Renal cortex interstitium (tissue), 11 donors: ENCODE data around the gene RAD51B. TPM values are rescaled to one million over a fixed set of nuclear protein-coding genes. Genes with fewer than 3 reads are reported as not detected.

Experiments used
- DNase-seq, 11 donors: peaks; one replicate each; pipeline ENCODE4 v3.0.0-alpha.2; 2013; ENCODE audit warnings: low read depth in 9 of 11, low spot score in 4 of 11; ENCODE audit errors: extremely low read depth in 1 of 11
- polyA plus RNA-seq, 3 donors: library from polyadenylated mRNA; unstranded; fragments of 120-200 nt; gene quantifications; one replicate each; pipeline ENCODE4 v1.2.1, GENCODE V29; 2013; ENCODE audit not compliant: insufficient read length in 3 of 3

The RAD51B gene
- polyA plus RNA-seq, 3 donors: 12.5 to 13.0 (median 12.5) TPM

GRCh38 chr14:68493152-68493911, 673.8 kb downstream of the RAD51B start:
- DNase-seq: no peak

DNA sequence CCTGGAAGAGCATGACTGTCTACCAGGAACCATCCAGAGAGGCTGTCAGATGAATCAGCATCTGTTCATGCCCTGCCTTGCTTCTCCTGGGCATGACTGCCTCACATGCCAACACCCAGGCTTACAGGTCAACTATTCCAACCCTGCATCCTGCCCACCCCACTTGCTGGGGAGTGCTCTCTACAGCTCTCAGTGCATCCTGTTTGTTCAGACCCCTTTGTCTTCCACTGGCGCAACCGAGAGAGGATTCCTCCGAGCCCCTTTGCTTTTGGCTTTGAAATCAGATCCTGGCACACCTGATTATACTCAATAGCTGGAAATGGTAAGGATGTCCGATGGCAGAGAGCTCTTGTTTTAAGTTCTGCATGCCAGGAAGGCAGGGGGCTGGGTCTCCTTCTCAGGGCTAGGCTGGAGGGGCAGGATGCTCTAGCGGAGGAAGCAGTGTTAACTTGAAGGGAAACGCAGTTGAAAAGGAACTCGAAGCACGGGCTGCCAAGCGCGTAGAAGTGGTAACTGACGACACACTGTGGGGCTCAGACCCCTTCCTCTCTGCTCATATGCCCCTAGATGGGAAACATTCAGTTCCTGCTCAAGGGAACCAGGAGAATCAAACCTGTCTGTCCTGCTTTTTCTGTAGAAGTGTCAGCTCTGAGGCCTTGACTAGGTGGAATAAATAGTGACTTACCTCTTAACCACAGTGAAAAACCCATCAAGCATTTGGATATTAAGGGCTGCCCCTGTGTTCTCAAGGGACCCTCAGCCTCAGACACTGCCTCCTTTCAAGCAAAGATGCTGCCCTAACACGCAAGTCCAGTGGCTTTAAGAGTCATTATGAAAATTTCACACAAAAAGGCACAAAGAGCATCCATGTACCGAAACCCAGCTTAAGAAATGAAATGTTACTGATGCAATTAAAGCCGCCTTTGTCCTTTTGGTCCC, 675.8 kb downstream of the RAD51B start:
- no peak for DNase-seq

GRCh38 chr14:68497011-68497410, 677.4 kb downstream of the RAD51B start:
- DNase-seq: no peak

DNA sequence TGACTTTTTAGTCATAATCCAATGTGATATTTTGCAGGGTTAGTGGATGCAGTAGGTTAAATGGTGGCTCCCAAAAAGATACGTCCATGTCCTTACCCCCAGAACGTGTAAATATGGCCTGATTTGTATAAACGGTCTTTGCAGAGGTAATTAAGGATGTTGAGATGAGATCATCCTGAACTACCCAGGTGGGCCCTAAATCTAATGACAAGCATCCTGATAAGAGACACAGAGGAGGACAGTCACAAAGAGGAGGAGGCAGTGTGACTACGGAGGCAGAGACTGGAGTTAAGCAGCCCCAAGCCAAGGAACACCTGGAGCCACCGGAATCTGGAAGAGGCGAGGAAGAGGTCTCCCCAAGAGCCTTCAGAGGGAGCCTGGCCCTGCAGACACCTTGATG, 679.9 kb downstream of the RAD51B start:
- no peak for DNase-seq

- no peak for DNase-seq
These were observed 681.6 kb downstream of the RAD51B start for GRCh38 chr14:68501171-68501570.

DNA sequence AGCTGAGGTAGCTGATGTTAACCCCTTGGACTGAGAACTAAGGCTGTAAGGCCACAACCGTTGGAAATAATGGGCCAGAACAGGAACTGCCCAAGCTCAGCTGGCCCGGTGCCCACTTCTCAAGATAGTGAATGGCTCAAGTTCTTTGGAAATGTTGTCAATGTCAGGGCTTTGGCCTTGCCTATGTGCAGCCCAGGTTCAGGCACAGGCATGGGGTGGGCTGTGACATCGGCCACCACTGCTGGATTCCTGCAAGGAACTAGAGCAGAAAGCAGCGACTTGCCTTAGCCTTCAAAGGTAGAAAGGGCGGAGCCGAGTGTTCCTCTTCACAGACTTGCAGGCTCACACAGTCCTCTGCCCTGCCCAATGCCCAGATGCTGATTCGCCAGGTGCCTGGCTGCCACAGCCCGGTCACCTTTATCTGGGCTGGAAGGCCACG, 682.1 kb downstream of the RAD51B start:
- DNase-seq: peak in 1 of 11 donors; percentile 62

DNA sequence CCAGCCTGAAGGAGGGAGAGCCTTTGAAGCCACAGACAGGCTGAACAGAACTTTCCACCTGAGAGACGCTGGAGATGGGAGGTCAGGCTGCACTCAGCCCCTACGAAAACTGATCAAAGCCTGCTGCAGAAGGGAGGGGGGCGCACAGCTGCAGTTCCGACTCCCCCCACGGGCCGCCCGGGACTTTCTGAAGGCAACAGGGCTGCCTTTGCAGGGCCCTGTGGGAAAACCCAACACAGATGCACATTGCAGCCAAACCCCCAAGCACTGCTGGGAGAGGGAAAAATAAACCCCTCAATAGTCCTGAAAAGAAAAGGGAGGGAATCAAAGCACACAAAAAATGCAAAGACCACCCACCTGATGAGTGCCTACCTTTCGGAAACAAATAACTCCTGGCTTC, 682.7 kb downstream of the RAD51B start:
- DNase-seq: no peak

DNA sequence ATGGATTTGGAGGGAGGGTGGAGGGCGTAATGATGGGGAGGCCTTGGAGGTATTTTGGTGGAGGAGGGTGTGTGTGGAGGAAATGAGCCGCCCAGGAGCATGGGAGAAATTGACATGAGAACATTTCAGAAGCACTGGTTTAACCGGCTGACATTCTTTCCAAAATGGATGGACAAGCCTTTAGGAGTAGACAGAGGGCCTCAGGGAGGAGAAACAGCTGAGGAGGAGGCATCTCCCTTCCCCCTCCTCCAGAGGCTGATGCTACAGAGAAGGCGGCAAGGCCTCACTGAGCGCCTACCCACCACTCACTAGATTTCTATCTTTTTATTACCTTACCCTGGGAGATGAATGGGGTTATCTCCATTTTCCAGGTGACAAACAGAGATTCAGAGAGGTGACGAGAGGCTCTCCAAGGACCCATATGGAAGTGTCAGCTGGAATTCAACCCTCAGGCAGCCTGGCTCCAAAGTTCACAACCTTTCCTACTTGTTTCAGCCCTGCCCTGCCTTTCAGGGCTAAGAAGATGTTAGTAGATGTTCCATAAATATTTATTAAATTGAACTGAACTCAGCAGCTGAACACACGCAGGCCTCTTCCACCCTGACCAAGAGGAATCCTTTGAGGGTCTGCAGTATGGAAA, 683.7 kb downstream of the RAD51B start:
- DNase-seq: no peak

- no peak for DNase-seq
These were observed 685.3 kb downstream of the RAD51B start for GRCh38 chr14:68504861-68505260.

DNA sequence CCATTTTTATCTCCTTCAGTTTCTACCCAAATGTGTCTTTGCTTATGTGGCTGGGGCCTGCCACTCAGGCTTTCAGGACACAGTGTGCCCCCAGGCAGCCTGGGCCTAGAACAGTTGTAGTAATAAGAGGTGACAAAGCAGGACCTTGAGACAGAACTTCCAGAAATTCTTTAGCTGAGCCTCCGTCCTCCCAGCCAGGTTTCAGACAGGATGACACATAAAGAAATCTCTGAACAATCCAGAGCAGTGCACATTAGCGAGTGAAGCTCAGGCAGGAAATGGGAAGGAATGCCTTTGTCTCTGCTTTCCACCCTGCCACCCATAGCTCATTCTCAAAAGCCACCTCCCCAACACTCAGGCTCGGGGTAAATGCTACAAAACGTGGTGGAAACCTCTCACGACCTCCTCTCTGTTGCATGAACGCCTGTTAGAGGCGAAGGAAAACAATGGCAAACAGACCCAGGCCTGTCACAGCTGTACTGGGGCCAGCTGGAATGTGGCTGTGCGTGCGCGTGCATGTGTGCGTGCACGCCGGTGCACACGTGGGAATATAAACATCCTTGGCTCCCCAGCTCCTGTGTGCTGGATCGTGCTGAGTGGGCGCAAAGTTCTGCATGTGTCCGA, 686.6 kb downstream of the RAD51B start:
- DNase-seq: no peak

GRCh38 chr14:68506645-68507419, 687.3 kb downstream of the RAD51B start:
- DNase-seq: no peak

DNA sequence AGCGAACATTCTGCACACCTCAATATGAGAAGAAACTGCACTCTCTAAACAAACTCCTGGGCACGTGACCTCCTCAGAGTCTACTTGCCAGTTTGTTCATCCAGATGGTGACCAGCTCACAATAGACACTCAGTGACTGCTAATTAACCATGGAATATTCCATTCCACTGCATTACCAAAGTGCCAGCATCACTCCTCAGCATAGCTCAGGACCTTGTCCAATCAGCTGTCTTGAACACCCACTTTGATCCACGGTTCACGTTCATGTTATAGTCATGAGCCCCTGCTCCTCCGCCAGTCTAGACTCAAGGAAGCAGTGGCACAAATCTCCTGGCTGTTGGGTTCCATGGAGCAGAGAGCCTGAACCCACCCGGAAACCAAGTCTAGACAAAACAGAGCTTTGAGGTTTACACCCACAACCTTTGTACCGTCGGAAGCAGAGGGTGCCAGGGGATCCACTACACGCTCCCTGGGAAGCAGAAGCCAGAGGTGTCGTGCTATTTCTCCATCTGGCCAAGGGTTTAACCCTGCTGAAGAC, 688.0 kb downstream of the RAD51B start:
- no peak for DNase-seq

- no peak for DNase-seq
These were observed 689.0 kb downstream of the RAD51B start for GRCh38 chr14:68508581-68508980.

DNA sequence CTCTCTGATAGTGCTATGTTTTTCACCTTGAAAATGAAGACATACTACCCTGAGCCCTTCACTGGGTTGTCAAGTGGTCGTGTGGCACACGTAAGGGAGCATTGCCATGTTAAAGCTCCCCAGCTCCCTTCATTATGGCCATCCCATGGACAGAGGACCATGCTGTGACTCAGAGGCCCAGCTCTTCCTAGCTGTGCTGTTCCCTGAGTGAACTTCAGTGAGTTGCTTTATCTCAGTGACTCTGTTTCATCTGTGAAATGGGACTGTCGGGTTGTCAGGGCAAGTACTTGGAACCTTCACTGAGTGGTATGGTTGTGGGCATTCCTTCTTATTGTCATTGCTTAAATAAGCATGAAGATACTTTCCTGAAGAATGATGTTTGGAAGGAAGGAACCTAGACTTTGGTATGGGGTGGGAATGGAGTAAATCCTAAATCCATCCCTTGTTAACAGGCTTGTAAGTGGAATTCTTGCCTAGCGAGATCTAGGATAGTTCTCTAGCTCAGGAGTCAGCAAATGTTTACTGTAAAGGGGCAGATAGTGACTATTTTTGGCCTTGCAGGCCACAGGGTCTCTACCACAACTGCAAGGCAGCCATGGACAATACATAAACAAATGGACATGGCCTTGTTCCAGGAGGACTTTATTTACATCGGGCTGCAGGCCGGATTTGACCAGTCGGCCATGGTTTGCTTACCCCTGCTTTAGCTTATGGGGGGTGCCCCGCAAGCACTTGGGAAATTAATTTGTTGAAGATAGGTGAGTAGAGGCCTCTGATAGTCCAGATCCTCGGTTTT, 689.8 kb downstream of the RAD51B start:
- DNase-seq: no peak

- DNase-seq: peak in 1 of 11 donors; percentile 58
These were observed 690.9 kb downstream of the RAD51B start for GRCh38 chr14:68510201-68511128.
